HepG2 (cell line): ENCODE results near the gene COG8. TPM values are rescaled to one million over a fixed set of nuclear protein-coding genes. Genes with fewer than 3 reads are reported as not detected.

ENCODE experiments used
- BHLHE40 ChIP-seq: IDR thresholded peaks from 2 replicates; pipeline ENCODE4 v1.6.1; 2011; ENCODE audit warnings: low read length, improper control_type of control experiment
- BORCS8-MEF2B ChIP-seq: sonication (generic); formaldehyde crosslinking; IDR thresholded peaks from 2 replicates; pipeline ENCODE4 v1.8.0; 2022; ENCODE audit warnings: mild to moderate bottlenecking, missing genetic modification reagents
- CC2D1A ChIP-seq: sonication (generic); formaldehyde crosslinking; IDR thresholded peaks from 2 replicates; pipeline ENCODE4 v1.8.1; 2023; ENCODE audit warnings: mild to moderate bottlenecking, missing genetic modification reagents
- FLYWCH1 ChIP-seq: sonication (generic); formaldehyde crosslinking; IDR thresholded peaks from 2 replicates; pipeline ENCODE4 v1.8.1; 2023; ENCODE audit warnings: mild to moderate bottlenecking, missing genetic modification reagents
- FOXK1 ChIP-seq: sonication (generic); formaldehyde crosslinking; IDR thresholded peaks from 2 replicates; pipeline ENCODE4 v1.4.0; 2020; ENCODE audit warnings: low read depth, missing genetic modification reagents, borderline replicate concordance
- GABPA ChIP-seq, 2 experiments: IDR thresholded peaks; 2 replicates each; pipeline ENCODE4 v1.6.1; 2011 to 2016; ENCODE audit warnings: low read depth in 2 of 2, low read length in 1 of 2, missing biosample characterization in 1 of 2, missing genetic modification characterization in 1 of 2
- HDAC6 ChIP-seq: fragments of 200-600 bp; sonication (generic); IDR thresholded peaks from 2 replicates; pipeline ENCODE4 v1.7.0; 2017; ENCODE audit warnings: mild to moderate bottlenecking, antibody characterized with exemption, low read length, low read depth
- KDM5A ChIP-seq: fragments of 200-600 bp; sonication (generic); IDR thresholded peaks from 2 replicates; pipeline ENCODE4 v1.7.0; 2018; ENCODE audit warnings: antibody characterized with exemption, mild to moderate bottlenecking, low read length, borderline replicate concordance
- KLF11 ChIP-seq: IDR thresholded peaks from 2 replicates; pipeline ENCODE4 v1.6.1; 2016; ENCODE audit warnings: missing compliant biosample characterization
- KLF16 ChIP-seq, 2 experiments: sonication (generic) in 1 of 2; formaldehyde crosslinking in 1 of 2; IDR thresholded peaks; 2 replicates each; pipeline versions ENCODE4 v1.6.1 to v1.8.0; 2016 to 2023; ENCODE audit warnings: missing genetic modification reagents in 2 of 2, missing compliant biosample characterization in 1 of 2
- KMT2B ChIP-seq: IDR thresholded peaks from 2 replicates; pipeline ENCODE4 v1.6.1; 2016; ENCODE audit warnings: missing genetic modification reagents, missing compliant biosample characterization
- MEF2D ChIP-seq: sonication (generic); formaldehyde crosslinking; IDR thresholded peaks from 2 replicates; pipeline ENCODE4 v1.5.1; 2020; ENCODE audit warnings: mild to moderate bottlenecking, missing genetic modification reagents
- MYC ChIP-seq: sonication (generic); formaldehyde crosslinking; IDR thresholded peaks from 2 replicates; pipeline ENCODE4 v1.9.0; 2021; ENCODE audit warnings: missing genetic modification reagents, borderline replicate concordance
- MZF1 ChIP-seq: sonication (generic); formaldehyde crosslinking; IDR thresholded peaks from 2 replicates; pipeline ENCODE4 v1.8.1; 2023; ENCODE audit warnings: mild to moderate bottlenecking, missing genetic modification reagents, borderline replicate concordance
- RBAK ChIP-seq: sonication (generic); formaldehyde crosslinking; IDR thresholded peaks from 2 replicates; pipeline ENCODE4 v1.5.1; 2020; ENCODE audit warnings: mild to moderate bottlenecking, missing genetic modification reagents
- REPIN1 ChIP-seq: sonication (generic); formaldehyde crosslinking; IDR thresholded peaks from 2 replicates; pipeline ENCODE4 v1.8.0; 2022; ENCODE audit warnings: missing genetic modification reagents, low read depth, mild to moderate bottlenecking, borderline replicate concordance
- SAP130 ChIP-seq: IDR thresholded peaks from 2 replicates; pipeline ENCODE4 v1.6.1; 2016; ENCODE audit warnings: low read depth
- SYNCRIP ChIP-seq: fragments of 200-400 bp; formaldehyde crosslinking; IDR thresholded peaks from 2 replicates; pipeline ENCODE4 v1.6.1; 2018; ENCODE audit warnings: mild to moderate bottlenecking, low read depth, low read length; ENCODE audit not compliant: insufficient read depth
- TCF7 ChIP-seq: sonication (generic); IDR thresholded peaks from 2 replicates; pipeline ENCODE4 v1.6.1; 2016; ENCODE audit warnings: antibody characterized with exemption, low read depth
- TOE1 ChIP-seq: sonication (generic); formaldehyde crosslinking; IDR thresholded peaks from 2 replicates; pipeline ENCODE4 v1.4.0; 2020; ENCODE audit warnings: mild to moderate bottlenecking, missing genetic modification reagents
- YY1 ChIP-seq: IDR thresholded peaks from 2 replicates; pipeline ENCODE4 v1.6.1; 2011; ENCODE audit warnings: low read length, low read depth, moderate library complexity, mild to moderate bottlenecking; ENCODE audit not compliant: insufficient read depth, insufficient replicate concordance
- ZEB1 ChIP-seq: IDR thresholded peaks from 2 replicates; pipeline ENCODE4 v1.6.1; 2012; ENCODE audit warnings: mild to moderate bottlenecking, low read depth, inconsistent platforms; ENCODE audit not compliant: insufficient replicate concordance
- ZNF207 ChIP-seq: fragments of 450-650 bp; IDR thresholded peaks from 2 replicates; pipeline ENCODE4 v1.6.1; 2016; ENCODE audit warnings: antibody characterized with exemption, borderline replicate concordance
- ZNF34 ChIP-seq: sonication (generic); formaldehyde crosslinking; IDR thresholded peaks from 2 replicates; pipeline ENCODE4 v1.4.0; 2020; ENCODE audit warnings: mild to moderate bottlenecking, missing genetic modification reagents, borderline replicate concordance
- ZNF44 ChIP-seq: sonication (generic); formaldehyde crosslinking; IDR thresholded peaks from 2 replicates; pipeline ENCODE4 v1.5.1; 2020; ENCODE audit warnings: mild to moderate bottlenecking, missing genetic modification reagents
- ZNF550 ChIP-seq: sonication (generic); formaldehyde crosslinking; IDR thresholded peaks from 2 replicates; pipeline ENCODE4 v1.4.0; 2020; ENCODE audit warnings: mild to moderate bottlenecking, missing genetic modification reagents, borderline replicate concordance
- ZNF572 ChIP-seq: sonication (generic); formaldehyde crosslinking; IDR thresholded peaks from 2 replicates; pipeline ENCODE4 v1.5.1; 2020; ENCODE audit warnings: mild to moderate bottlenecking, missing genetic modification reagents
- polyA plus RNA-seq, 8 experiments: library from polyadenylated mRNA; depleted of rRNA in 3 of 8; stranded (reverse) in 7 of 8; unstranded in 1 of 8; fragments of >200 nt; fragmentation: Illumina TruSeq in 4 of 8; extraction: Trizol in 4 of 8; gene quantifications; 2 replicates each; pipeline versions ENCODE4 v1.2.1 to v1.2.3, GENCODE V29; 2011 to 2016; ENCODE audit warnings: low read depth in 4 of 8, missing spikeins in 1 of 8, mixed read lengths in 1 of 8; ENCODE audit not compliant: insufficient read depth in 1 of 8
- total RNA-seq, 5 experiments: library from RNA; depleted of rRNA; stranded (reverse); fragments of >200 nt; fragmentation: Illumina TruSeq; extraction: Trizol; gene quantifications; 2 replicates each; pipeline ENCODE4 v1.2.3, GENCODE V29; 2016; ENCODE audit warnings: low read depth in 1 of 5
- TF ChIP-seq, protein P1 (sequence below): sonication (generic); formaldehyde crosslinking; IDR thresholded peaks from 2 replicates; pipeline ENCODE4 v1.4.0; 2020; ENCODE audit warnings: missing genetic modification reagents, borderline replicate concordance

COG8 gene
- total and polyA plus RNA-seq, 2 of the 13 experiments (the other 11 are each of a cell fraction or from before 2014, with no cell fraction given), result 45.5 to 52.1 TPM

DNA sequence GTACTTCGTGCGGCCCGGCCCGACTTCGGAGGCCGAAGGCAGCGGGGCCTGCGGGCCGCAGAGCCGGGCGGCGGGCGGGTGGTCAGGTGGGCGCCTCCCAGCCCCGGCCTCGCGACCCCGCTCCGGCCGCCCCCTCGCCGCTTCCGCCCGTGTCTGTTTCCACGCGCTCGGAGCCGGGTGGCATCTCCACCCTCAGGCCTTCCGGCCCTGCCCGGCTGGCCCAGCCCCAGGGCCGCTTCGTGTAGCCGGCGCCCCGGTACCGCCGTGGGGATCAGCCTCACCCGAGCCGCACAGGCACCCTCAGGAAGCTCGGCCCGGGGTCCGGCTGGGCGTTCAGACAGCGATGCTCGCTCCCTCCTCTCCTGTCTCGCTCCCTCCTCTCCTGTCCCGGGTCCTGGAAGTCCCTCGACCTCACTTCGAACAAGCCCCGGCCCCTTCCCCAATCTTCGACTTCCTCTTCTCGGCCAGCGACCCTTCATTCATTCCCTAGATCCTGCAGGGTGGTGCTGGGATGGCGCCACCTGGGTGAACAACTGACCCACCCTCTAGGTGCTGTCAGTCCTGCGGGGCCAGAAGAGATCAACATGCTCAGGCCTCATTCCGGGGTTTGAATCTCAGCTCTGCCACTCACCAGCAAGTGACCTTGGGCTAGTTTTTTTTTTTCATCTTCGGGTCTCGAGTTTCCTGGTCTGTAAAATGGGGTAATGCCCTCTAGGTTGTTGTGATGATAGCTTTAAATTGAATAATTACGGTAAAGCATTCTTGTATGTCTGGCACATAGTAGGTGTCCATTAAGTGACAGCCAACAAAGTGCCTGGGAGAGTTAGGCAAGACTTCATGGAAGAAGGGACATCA lies 27.6 kb downstream of the COG8 start (continued):
- TF ChIP-seq HDAC6 (no peak), ZNF207 (no peak), ZNF550 (CRISPR knock-in tag) (no peak), BORCS8-MEF2B (CRISPR knock-in tag) (no peak), MYC (peak; percentile 70; the same call in 1 of the 2 replicates), SAP130 (CRISPR knock-in tag) (peak; percentile 93), FLYWCH1 (CRISPR knock-in tag) (no peak), RBAK (CRISPR knock-in tag) (no peak), ZEB1 (no peak), KLF11 (no peak), ZNF34 (CRISPR knock-in tag) (peak; percentile 83; the same call in 1 of the 2 replicates), KMT2B (CRISPR knock-in tag) (peak; percentile 35; the same call in 1 of the 2 replicates), CC2D1A (no peak), FOXK1 (CRISPR knock-in tag) (0 out of 2 replicates have a peak, but pooled peaks have one; percentile 24), YY1 (no peak), MZF1 (CRISPR knock-in tag) (no peak), KLF16 (CRISPR knock-in tag; IDR thresholded peaks at IDR 0.05) (peak in 1 of 2 experiments; percentile 63; a peak in 2 of 4 replicates), TOE1 (no peak), ZNF572 (CRISPR knock-in tag) (no peak), REPIN1 (CRISPR knock-in tag) (0 out of 2 replicates have a peak, but pooled peaks have one; percentile 22), GABPA (IDR thresholded peaks at IDR 0.05; ENCODE audit: low read depth, low read length) (no peak; the same call in 1 of the 2 replicates), GABPA (CRISPR knock-in tag; IDR thresholded peaks at IDR 0.05; ENCODE audit: low read depth) (peak; percentile 62), KDM5A (no peak; the same call in 1 of the 2 replicates), TCF7 (no peak), BHLHE40 (no peak), SYNCRIP (no peak), ZNF44 (no peak), MEF2D (CRISPR knock-in tag) (peak; percentile 78)
- TF ChIP-seq, protein P1, sequence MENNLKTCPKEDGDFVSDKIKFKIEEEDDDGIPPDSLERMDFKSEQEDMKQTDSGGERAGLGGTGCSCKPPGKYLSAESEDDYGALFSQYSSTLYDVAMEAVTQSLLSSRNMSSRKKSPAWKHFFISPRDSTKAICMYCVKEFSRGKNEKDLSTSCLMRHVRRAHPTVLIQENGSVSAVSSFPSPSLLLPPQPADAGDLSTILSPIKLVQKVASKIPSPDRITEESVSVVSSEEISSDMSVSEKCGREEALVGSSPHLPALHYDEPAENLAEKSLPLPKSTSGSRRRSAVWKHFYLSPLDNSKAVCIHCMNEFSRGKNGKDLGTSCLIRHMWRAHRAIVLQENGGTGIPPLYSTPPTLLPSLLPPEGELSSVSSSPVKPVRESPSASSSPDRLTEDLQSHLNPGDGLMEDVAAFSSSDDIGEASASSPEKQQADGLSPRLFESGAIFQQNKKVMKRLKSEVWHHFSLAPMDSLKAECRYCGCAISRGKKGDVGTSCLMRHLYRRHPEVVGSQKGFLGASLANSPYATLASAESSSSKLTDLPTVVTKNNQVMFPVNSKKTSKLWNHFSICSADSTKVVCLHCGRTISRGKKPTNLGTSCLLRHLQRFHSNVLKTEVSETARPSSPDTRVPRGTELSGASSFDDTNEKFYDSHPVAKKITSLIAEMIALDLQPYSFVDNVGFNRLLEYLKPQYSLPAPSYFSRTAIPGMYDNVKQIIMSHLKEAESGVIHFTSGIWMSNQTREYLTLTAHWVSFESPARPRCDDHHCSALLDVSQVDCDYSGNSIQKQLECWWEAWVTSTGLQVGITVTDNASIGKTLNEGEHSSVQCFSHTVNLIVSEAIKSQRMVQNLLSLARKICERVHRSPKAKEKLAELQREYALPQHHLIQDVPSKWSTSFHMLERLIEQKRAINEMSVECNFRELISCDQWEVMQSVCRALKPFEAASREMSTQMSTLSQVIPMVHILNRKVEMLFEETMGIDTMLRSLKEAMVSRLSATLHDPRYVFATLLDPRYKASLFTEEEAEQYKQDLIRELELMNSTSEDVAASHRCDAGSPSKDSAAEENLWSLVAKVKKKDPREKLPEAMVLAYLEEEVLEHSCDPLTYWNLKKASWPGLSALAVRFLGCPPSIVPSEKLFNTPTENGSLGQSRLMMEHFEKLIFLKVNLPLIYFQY (CRISPR knock-in tag), result no peak
